ENCODE results near the gene PLA2G3. TPM values are rescaled to one million over a fixed set of nuclear protein-coding genes. Genes with fewer than 3 reads are reported as not detected.

Gene PLA2G3
- total RNA-seq, 1 donor from 2014 or later: 1.3 TPM

DNA sequence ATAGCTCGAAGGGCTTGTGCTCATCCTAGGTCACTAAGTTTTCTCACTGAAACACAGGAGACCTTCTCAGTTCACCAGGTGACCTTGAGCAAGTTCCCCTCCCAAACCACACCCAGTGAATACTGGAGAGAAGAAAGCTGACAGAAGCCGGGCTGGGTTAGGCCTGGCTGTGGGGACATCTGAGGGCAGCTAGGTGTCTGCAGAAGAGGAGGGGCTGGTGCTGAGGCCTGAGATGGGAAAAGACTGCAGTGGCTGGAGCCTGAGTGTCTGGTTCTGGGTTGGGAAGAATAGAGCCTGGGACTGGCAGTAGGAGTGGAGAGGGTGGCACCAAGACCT is 18.1 kb downstream of the PLA2G3 start:
- Mint-ChIP-seq H3K36me3 (ENCODE audit: unreplicated experiment) (no peaks in the 10 kb centered on the region), H3K4me1 (ENCODE audit: low read depth, unreplicated experiment) (peaks cover 5% of the 10 kb centered on the region), H3K27ac (ENCODE audit: unreplicated experiment) (no peak overlapping the region), H3K9me3 (ENCODE audit: unreplicated experiment) (peaks cover 5% of the 10 kb centered on the region), H3K4me3 (ENCODE audit: unreplicated experiment) (peak overlapping the region; percentile 16), H3K27me3 (ENCODE audit: unreplicated experiment) (peaks cover 3% of the 10 kb centered on the region)
- TF ChIP-seq CTCF (IDR thresholded peaks at IDR 0.05; ENCODE audit: partially characterized antibody, unreplicated experiment): no peak
- no peak for DNase-seq

DNA sequence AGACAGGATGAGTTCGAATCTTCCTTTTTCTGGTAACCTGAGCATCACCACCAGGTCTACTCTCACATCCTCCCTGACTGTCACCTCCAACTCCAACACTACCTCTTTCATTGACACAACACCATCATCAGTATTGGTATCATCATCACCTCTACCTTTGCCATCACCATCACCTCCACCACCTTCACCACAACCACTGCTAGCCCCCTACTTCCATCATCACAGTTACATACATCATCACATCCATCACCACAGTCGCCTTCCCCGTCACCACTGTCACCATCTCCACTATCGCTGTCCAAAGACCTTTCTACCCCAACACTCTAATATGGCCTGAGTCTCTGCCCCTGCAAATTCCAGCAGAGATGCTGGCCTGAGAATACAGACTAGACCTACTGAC is 18.9 kb downstream of the PLA2G3 start:
- no peaks in the 10 kb centered on the region for H3K36me3 Mint-ChIP-seq (ENCODE audit: unreplicated experiment)
- H3K9me3 Mint-ChIP-seq (ENCODE audit: unreplicated experiment): peaks cover 5% of the 10 kb centered on the region
- peaks cover 5% of the 10 kb centered on the region for H3K4me1 Mint-ChIP-seq (ENCODE audit: low read depth, unreplicated experiment)
- no peak overlapping the region for H3K27ac Mint-ChIP-seq (ENCODE audit: unreplicated experiment)
- DNase-seq: no peak
- no peak overlapping the region for H3K4me3 Mint-ChIP-seq (ENCODE audit: unreplicated experiment)
- no peak for TF ChIP-seq CTCF (IDR thresholded peaks at IDR 0.05; ENCODE audit: partially characterized antibody, unreplicated experiment)
- H3K27me3 Mint-ChIP-seq (ENCODE audit: unreplicated experiment): peaks cover 3% of the 10 kb centered on the region

- Mint-ChIP-seq H3K27me3 (ENCODE audit: unreplicated experiment) (peaks cover 3% of the 10 kb centered on the region), H3K4me1 (ENCODE audit: low read depth, unreplicated experiment) (peaks cover 5% of the 10 kb centered on the region), H3K27ac (ENCODE audit: unreplicated experiment) (no peak overlapping the region), H3K4me3 (ENCODE audit: unreplicated experiment) (no peak overlapping the region), H3K9me3 (ENCODE audit: unreplicated experiment) (peaks cover 3% of the 10 kb centered on the region), H3K36me3 (ENCODE audit: unreplicated experiment) (no peaks in the 10 kb centered on the region)
- TF ChIP-seq CTCF (IDR thresholded peaks at IDR 0.05; ENCODE audit: partially characterized antibody, unreplicated experiment): no peak
- no peak for DNase-seq
These were observed 19.7 kb downstream of the PLA2G3 start for GRCh38 chr22:31120642-31121041.

DNA sequence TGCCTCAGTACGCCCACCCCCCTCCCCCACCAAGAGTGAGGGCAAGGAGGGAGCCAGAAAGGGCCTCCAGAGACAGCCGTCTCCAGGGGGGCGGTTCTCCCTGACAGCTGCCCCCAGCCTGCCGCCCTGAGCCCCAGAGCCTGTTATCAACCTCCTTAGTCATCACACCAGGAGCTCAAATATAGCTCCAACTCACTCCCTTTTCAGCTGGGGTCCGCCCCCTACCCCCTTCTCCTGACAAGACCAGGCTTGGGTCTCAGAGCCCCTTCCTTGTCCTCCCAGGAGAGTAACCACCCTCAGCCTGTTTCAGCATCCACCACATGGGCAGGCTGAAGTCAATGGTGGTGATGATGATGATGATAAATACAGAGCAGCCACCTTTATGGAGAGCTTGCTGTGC is 20.1 kb downstream of the PLA2G3 start:
- DNase-seq: no peak
- H3K4me3 Mint-ChIP-seq (ENCODE audit: unreplicated experiment): no peak overlapping the region
- no peak for TF ChIP-seq CTCF (IDR thresholded peaks at IDR 0.05; ENCODE audit: partially characterized antibody, unreplicated experiment)
- peaks cover 5% of the 10 kb centered on the region for H3K4me1 Mint-ChIP-seq (ENCODE audit: low read depth, unreplicated experiment)
- peaks cover 3% of the 10 kb centered on the region for H3K27me3 Mint-ChIP-seq (ENCODE audit: unreplicated experiment)
- H3K36me3 Mint-ChIP-seq (ENCODE audit: unreplicated experiment): no peaks in the 10 kb centered on the region
- H3K27ac Mint-ChIP-seq (ENCODE audit: unreplicated experiment): no peak overlapping the region
- peaks cover 3% of the 10 kb centered on the region for H3K9me3 Mint-ChIP-seq (ENCODE audit: unreplicated experiment)

- H3K9me3 Mint-ChIP-seq (ENCODE audit: unreplicated experiment): peaks cover 3% of the 10 kb centered on the region
- peaks cover 5% of the 10 kb centered on the region for H3K4me1 Mint-ChIP-seq (ENCODE audit: low read depth, unreplicated experiment)
- no peak for DNase-seq
- peaks cover 3% of the 10 kb centered on the region for H3K27me3 Mint-ChIP-seq (ENCODE audit: unreplicated experiment)
- TF ChIP-seq CTCF (IDR thresholded peaks at IDR 0.05; ENCODE audit: partially characterized antibody, unreplicated experiment): no peak
- no peaks in the 10 kb centered on the region for H3K36me3 Mint-ChIP-seq (ENCODE audit: unreplicated experiment)
- H3K27ac Mint-ChIP-seq (ENCODE audit: unreplicated experiment): no peak overlapping the region
- no peak overlapping the region for H3K4me3 Mint-ChIP-seq (ENCODE audit: unreplicated experiment)
These were observed 21.1 kb downstream of the PLA2G3 start for GRCh38 chr22:31119026-31119717.
